Brain microvascular endothelial cell (primary cell): ENCODE results near the gene SETD4.

Source experiments
- DNase-seq: peaks from one replicate; pipeline ENCODE4 v3.0.0-alpha.2; 2020
- H3K27ac ChIP-seq: fragments of 250-450 bp; sonication (Bioruptor Pico); 2 replicates; pipeline ENCODE4 v1.5.1; 2020; ENCODE audit warnings: mild to moderate bottlenecking, moderate library complexity
- H3K27me3 ChIP-seq: fragments of 250-450 bp; sonication (Bioruptor Pico); replicated peaks from 2 replicates; pipeline ENCODE4 v1.5.1; 2020; ENCODE audit warnings: mild to moderate bottlenecking
- H3K36me3 ChIP-seq: fragments of 250-450 bp; sonication (Bioruptor Pico); replicated peaks from 2 replicates; pipeline ENCODE4 v1.5.1; 2020; ENCODE audit warnings: mild to moderate bottlenecking
- H3K4me3 ChIP-seq: 2 replicates; pipeline ENCODE4 v1.5.1; 2011; ENCODE audit warnings: low read depth, mild to moderate bottlenecking, control low read depth, low read length, moderate library complexity
- in situ Hi-C: cut with HindIII; loops from 2 replicates; pipeline ENCODE4 v1.10.0; 2017; ENCODE audit warnings: low sequenced_read_pairs, low pct_ligation_motif_present
- TF ChIP-seq, protein P1 (sequence below): IDR thresholded peaks from 2 replicates; pipeline ENCODE4 v1.5.1; 2011; ENCODE audit warnings: low read depth, mild to moderate bottlenecking, moderate library complexity, low read length, control low read depth, inconsistent platforms; ENCODE audit errors: missing control alignments

Gene SETD4, protein sequence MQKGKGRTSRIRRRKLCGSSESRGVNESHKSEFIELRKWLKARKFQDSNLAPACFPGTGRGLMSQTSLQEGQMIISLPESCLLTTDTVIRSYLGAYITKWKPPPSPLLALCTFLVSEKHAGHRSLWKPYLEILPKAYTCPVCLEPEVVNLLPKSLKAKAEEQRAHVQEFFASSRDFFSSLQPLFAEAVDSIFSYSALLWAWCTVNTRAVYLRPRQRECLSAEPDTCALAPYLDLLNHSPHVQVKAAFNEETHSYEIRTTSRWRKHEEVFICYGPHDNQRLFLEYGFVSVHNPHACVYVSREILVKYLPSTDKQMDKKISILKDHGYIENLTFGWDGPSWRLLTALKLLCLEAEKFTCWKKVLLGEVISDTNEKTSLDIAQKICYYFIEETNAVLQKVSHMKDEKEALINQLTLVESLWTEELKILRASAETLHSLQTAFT

DNA sequence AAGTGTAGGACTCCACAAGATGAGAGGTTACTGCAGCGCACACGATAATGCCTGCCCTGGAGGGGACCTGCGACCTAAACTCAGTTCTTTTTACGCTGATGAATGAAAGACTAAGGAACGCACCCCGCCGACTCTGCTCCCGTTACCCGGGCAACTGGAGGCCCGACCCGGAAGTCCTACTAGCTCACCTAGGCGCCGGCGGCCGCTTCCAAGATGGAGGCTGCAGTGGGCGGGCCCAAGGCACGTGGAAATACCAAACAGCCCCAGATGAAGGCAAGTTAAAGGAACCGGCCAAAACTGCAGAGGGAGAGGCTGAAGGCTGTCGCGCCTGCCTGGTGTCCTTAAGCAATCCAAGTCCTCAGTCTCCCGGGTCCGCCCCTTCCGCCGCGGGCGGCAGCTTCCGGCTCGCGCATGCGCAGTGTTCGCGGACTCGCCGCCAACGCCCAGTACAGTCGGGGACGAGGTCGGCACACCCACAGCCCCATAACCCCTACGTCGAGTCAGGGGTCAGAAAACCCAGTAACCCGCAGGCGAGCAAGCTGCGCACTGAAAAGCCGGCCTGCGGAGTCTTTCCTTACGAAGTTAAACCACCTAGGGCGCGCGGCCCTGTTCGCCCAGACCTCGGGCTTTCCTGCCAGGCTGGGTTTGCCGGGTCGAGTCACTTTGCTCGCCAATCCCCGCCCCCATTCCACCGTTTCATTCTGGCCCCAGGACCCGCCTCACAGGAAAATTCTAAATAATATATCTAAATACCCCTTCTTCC, at the start of gene SETD4:
Gene SETD4, minus strand, starts transcription at position 368 of the 763 bp plus-strand sequence. CDS start 1,638 bp downstream, outside the sequence.
- in situ Hi-C loops = no loop called here
- no peaks in the 10 kb centered on the region for H3K27me3 ChIP-seq
- H3K27ac ChIP-seq = peak within 1 kb of the TSS; percentile 77
- peaks cover 22% of the 10 kb centered on the region for H3K36me3 ChIP-seq
- TF ChIP-seq, protein P1, sequence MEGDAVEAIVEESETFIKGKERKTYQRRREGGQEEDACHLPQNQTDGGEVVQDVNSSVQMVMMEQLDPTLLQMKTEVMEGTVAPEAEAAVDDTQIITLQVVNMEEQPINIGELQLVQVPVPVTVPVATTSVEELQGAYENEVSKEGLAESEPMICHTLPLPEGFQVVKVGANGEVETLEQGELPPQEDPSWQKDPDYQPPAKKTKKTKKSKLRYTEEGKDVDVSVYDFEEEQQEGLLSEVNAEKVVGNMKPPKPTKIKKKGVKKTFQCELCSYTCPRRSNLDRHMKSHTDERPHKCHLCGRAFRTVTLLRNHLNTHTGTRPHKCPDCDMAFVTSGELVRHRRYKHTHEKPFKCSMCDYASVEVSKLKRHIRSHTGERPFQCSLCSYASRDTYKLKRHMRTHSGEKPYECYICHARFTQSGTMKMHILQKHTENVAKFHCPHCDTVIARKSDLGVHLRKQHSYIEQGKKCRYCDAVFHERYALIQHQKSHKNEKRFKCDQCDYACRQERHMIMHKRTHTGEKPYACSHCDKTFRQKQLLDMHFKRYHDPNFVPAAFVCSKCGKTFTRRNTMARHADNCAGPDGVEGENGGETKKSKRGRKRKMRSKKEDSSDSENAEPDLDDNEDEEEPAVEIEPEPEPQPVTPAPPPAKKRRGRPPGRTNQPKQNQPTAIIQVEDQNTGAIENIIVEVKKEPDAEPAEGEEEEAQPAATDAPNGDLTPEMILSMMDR = no peak
- peak within 1 kb of the TSS; percentile 97 for H3K4me3 ChIP-seq
- peak; percentile 92 for DNase-seq

DNA sequence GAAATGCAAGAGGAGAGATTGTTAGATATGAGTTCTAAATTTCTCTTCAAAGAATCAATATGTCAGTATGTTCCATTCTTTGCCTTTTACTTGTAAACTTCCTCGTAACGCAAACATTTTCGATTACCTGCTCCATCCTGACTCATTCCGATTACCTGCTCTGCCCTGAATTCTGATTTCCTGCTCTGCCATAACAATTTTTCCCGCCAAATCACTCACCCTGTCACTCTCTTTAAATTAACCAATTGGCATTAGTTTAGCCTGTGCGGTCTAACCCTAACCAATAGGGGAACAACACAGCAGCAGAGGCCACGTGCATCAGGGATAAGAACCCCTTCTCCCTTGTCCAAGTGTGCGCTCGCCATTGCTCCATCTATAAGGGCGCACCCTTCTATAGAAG, 49.5 kb upstream of the SETD4 start:
- TF ChIP-seq, protein P1 = no peak
- no peaks in the 10 kb centered on the region for H3K36me3 ChIP-seq
- peaks cover 3% of the 10 kb centered on the region for H3K27me3 ChIP-seq
- H3K27ac ChIP-seq = no peak overlapping the region
- in situ Hi-C loops = no loop called here
- no peak overlapping the region for H3K4me3 ChIP-seq
- DNase-seq = no peak

DNA sequence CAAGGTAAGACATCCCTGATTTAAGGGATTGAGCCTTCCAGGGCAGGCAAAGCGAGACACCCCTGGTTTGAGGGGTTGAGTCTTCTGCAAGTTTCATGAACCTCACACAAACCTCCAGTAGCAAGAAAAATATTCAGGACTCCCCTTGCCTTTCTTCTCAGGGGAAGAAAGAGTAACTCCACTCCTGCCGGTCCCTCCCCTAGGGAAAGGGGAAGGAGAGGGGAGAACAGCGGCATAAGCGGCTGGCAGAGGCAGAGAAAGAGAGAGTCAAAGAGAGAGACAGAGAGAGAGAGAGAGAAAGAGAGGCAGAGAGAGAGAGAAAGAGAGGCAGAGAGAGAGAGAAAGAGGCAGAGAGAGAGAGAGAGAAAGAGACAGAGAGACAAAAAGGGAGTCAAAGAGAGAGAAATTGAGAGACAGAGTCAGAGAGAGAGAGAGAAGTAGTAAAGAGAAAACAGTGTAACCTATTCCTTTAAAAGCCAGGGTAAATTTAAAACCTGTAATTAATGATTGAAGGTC, 45.1 kb upstream of the SETD4 start:
- no peaks in the 10 kb centered on the region for H3K36me3 ChIP-seq
- no peak for DNase-seq
- H3K4me3 ChIP-seq = no peak overlapping the region
- TF ChIP-seq, protein P1 = no peak
- peaks cover 3% of the 10 kb centered on the region for H3K27me3 ChIP-seq
- H3K27ac ChIP-seq = no peak overlapping the region
- in situ Hi-C loops = no loop called here

DNA sequence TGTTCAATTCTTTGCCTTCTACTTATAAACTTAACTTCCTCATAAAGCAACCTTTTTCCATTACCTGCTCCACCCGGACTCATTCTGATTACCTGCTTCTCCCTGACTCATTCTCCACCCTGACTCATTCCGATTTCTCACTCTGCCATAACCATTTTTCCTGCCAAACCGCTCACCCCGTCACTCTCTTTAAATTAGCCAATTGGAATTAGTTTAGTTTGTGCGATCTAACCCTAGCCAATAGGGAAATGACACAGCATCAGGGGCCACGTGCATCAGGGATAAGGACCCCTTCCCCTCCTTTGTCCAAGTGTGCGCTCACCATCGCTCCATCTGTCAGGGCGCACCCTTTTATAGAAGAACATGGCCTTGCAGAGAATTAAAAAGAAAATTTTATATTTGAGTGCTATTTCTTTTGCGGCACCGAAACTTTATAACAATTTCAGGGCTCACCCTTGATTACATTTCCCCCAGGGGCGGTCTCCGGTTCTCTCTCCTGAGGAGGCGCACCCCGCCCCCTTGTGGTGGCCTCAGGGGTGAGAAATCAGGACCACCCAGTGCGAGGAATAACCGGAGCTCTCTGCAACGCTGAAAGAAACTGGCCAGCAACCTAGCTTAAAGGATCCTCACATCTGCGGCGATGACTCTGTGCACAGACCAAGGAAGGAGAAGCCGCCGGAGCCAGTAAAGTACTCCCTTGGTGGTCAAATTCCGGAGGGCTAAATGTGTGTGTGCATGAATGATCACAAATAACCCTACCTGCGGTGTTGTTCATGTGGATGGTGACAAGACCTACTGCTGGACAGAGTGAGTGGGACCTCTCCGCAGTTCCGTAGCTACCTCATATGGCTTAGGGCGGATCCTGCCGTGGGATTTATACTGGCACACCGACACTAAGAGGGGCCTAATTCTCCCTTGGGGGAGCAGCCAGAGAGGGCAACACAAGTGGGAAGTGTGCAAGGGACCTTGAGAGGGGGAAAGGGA, 44.3 kb upstream of the SETD4 start:
- H3K4me3 ChIP-seq = peak overlapping the region; percentile 29
- TF ChIP-seq, protein P1 = peak; percentile 78
- peaks cover 3% of the 10 kb centered on the region for H3K27me3 ChIP-seq
- peak; percentile 45 for DNase-seq
- H3K36me3 ChIP-seq = no peaks in the 10 kb centered on the region
- H3K27ac ChIP-seq = no peak overlapping the region
- in situ Hi-C loops = no loop called here

DNA sequence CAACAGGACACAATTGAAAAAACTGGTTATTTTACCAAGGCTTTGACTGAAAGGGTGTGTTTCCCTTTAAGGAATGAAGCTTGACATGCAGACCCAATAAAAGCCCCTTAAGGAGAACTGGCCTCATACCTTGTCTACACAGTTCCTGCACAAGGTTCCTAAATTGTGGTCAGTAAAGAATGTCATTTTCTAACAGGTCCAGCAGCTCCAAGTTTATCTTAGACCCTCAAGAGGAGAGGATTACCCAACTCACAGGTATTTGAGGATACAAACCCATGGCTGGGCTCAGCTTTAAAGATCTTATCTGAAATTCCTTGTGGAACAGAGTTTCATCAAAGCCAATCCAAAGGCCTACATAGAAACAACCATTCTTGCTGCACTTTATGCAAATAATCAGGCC, 43.1 kb upstream of the SETD4 start:
- H3K27ac ChIP-seq = no peak overlapping the region
- no peaks in the 10 kb centered on the region for H3K36me3 ChIP-seq
- in situ Hi-C loops = no loop called here
- TF ChIP-seq, protein P1 = no peak
- no peak for DNase-seq
- peaks cover 3% of the 10 kb centered on the region for H3K27me3 ChIP-seq
- no peak overlapping the region for H3K4me3 ChIP-seq
